H1 (cell line): ENCODE measurements around the gene ARPP21. TPM values are rescaled to one million over a fixed set of nuclear protein-coding genes. Genes with fewer than 3 reads are reported as not detected.
"Not testable (repeated sequence)": the region's sequence is repeated elsewhere in the genome, so short reads cannot be mapped to it uniquely, and the experiment has no call there.

ENCODE experiments used
- CTCF ChIA-PET: fragments of 300-600 bp; sonication (Branson Sonifier 250); formaldehyde crosslinking; loops from one replicate; lab custom pipeline; 2021; ENCODE audit not compliant: partially characterized antibody; lab: Charles Lee
- POLR2A ChIA-PET: fragments of 300-600 bp; sonication (Branson Sonifier 250); formaldehyde crosslinking; loops from one replicate; lab custom pipeline; 2021; ENCODE audit warnings: inconsistent platforms; ENCODE audit not compliant: partially characterized antibody; lab: Charles Lee
- DNase-seq, 2 experiments: peaks; one replicate each; pipeline versions ENCODE4 v3.0.0 to v3.0.0-alpha.2; 2010 to 2022; ENCODE audit warnings: low spot score in 2 of 2, low read depth in 1 of 2, mixed read lengths in 1 of 2
- FAIRE-seq: peaks from 2 replicates; lab custom pipeline; 2011; peaks lifted over from hg19 to GRCh38; lab: Jason Lieb, UNC
- H2AFZ ChIP-seq: 2 replicates; pipeline ENCODE4 v1.8.1; 2012; ENCODE audit warnings: low read length, inconsistent platforms
- H2AK5ac ChIP-seq: 2 replicates; pipeline ENCODE4 v1.6.1; 2013; ENCODE audit warnings: low read depth, low read length
- H2BK120ac ChIP-seq: replicated peaks from 2 replicates; pipeline ENCODE3; 2013; ENCODE audit warnings: low read depth, low read length, inconsistent platforms
- H2BK12ac ChIP-seq: 2 replicates; pipeline ENCODE4 v1.6.1; 2013; ENCODE audit warnings: low read depth, low read length
- H2BK15ac ChIP-seq: 2 replicates; pipeline ENCODE4 v1.6.1; 2013; ENCODE audit warnings: low read length
- H2BK20ac ChIP-seq: 2 replicates; pipeline ENCODE4 v1.6.1; 2013; ENCODE audit warnings: low read length
- H2BK5ac ChIP-seq: 2 replicates; pipeline ENCODE4 v1.6.1; 2013; ENCODE audit warnings: low read depth, low read length
- H3K14ac ChIP-seq: 2 replicates; pipeline ENCODE4 v1.6.1; 2013; ENCODE audit warnings: inconsistent platforms; ENCODE audit not compliant: insufficient read length
- H3K18ac ChIP-seq: 2 replicates; pipeline ENCODE4 v1.6.1; 2013; ENCODE audit warnings: low read length; ENCODE audit errors: extremely low read depth
- H3K23ac ChIP-seq: 2 replicates; pipeline ENCODE4 v1.6.1; 2013; ENCODE audit warnings: inconsistent platforms; ENCODE audit not compliant: insufficient read length
- H3K23me2 ChIP-seq: 2 replicates; pipeline ENCODE4 v1.6.1; 2013; ENCODE audit warnings: low read depth, low read length
- H3K27ac ChIP-seq: 2 replicates; pipeline ENCODE4 v1.6.1; 2011; ENCODE audit warnings: low read depth, low read length, inconsistent platforms
- H3K27me3 ChIP-seq, 4 experiments: replicated peaks in 1 of 4; 1 replicate in 1 of 4; 2 replicates in 3 of 4; pipeline versions ENCODE4 v1.6.1 to v1.8.1; 2011 to 2013; ENCODE audit warnings: low read length in 3 of 4, mild to moderate bottlenecking in 3 of 4, inconsistent platforms in 2 of 4, mixed read lengths in 2 of 4, moderate library complexity in 1 of 4; ENCODE audit not compliant: control insufficient read depth in 3 of 4, insufficient read depth in 3 of 4; ENCODE audit errors: extremely low read depth in 1 of 4
- H3K36me3 ChIP-seq, 4 experiments: 2 replicates each; pipeline versions ENCODE4 v1.6.1 to v1.8.1; 2011 to 2013; ENCODE audit warnings: mild to moderate bottlenecking in 4 of 4, low read length in 3 of 4, moderate library complexity in 2 of 4, control low read depth in 1 of 4, inconsistent platforms in 1 of 4; ENCODE audit not compliant: insufficient read depth in 4 of 4, control insufficient read depth in 2 of 4
- H3K4ac ChIP-seq: replicated peaks from 2 replicates; pipeline ENCODE3; 2013; ENCODE audit warnings: low read length, low read depth, mixed read lengths, inconsistent platforms; ENCODE audit not compliant: insufficient read length
- H3K4me1 ChIP-seq, 4 experiments: replicated peaks in 1 of 4; 1 replicate in 1 of 4; 2 replicates in 3 of 4; pipeline versions ENCODE4 v1.6.1 to v1.8.1; 2011 to 2013; ENCODE audit warnings: low read length in 3 of 4, inconsistent platforms in 2 of 4, mixed read lengths in 1 of 4; ENCODE audit not compliant: insufficient read depth in 4 of 4, control insufficient read depth in 3 of 4
- H3K4me2 ChIP-seq, 2 experiments: 2 replicates each; pipeline versions ENCODE4 v1.6.1 to v1.8.1; 2011 to 2013; ENCODE audit warnings: low read depth in 2 of 2, low read length in 2 of 2, control low read depth in 1 of 2, inconsistent platforms in 1 of 2, mild to moderate bottlenecking in 1 of 2; ENCODE audit not compliant: insufficient read depth in 1 of 2
- H3K4me3 ChIP-seq, 4 experiments: fragments of 200-600, 300-600 bp in 1 of 4; sonication (generic), shearing (Covaris generic), sonication (Bioruptor Twin) in 1 of 4; 2 replicates each; pipeline versions ENCODE4 v1.5.1 to v1.8.1; 2011 to 2016; ENCODE audit warnings: low read length in 4 of 4, low read depth in 3 of 4, control low read depth in 2 of 4, inconsistent platforms in 2 of 4, mild to moderate bottlenecking in 2 of 4, mixed read lengths in 1 of 4, moderate library complexity in 1 of 4; ENCODE audit not compliant: insufficient read depth in 2 of 4; ENCODE audit errors: extremely low read depth in 1 of 4
- H3K56ac ChIP-seq: replicated peaks from 2 replicates; pipeline ENCODE3; 2013; ENCODE audit warnings: low read depth, mild to moderate bottlenecking, mixed read lengths, low read length, inconsistent platforms; ENCODE audit not compliant: insufficient read length
- H3K79me1 ChIP-seq: 2 replicates; pipeline ENCODE4 v1.6.1; 2013; ENCODE audit warnings: low read depth, low read length, control low read depth
- H3K79me2 ChIP-seq, 2 experiments: 2 replicates each; pipeline versions ENCODE4 v1.6.1 to v1.8.1; 2012 to 2013; ENCODE audit warnings: low read length in 2 of 2, mild to moderate bottlenecking in 2 of 2, inconsistent platforms in 1 of 2; ENCODE audit not compliant: insufficient read depth in 2 of 2, control insufficient read depth in 1 of 2
- H3K9ac ChIP-seq, 4 experiments: replicated peaks in 1 of 4; 1 replicate in 1 of 4; 2 replicates in 3 of 4; pipeline versions ENCODE4 v1.6.1 to v1.8.1; 2011 to 2013; ENCODE audit warnings: low read depth in 3 of 4, low read length in 3 of 4, control low read depth in 2 of 4, mild to moderate bottlenecking in 2 of 4, moderate library complexity in 2 of 4, inconsistent platforms in 1 of 4; ENCODE audit errors: extremely low read depth in 1 of 4
- H3K9me3 ChIP-seq, 2 experiments: 2 replicates each; pipeline versions ENCODE4 v1.6.1 to v1.8.1; 2012 to 2013; ENCODE audit warnings: mild to moderate bottlenecking in 2 of 2, moderate library complexity in 2 of 2, control low read depth in 1 of 2, inconsistent platforms in 1 of 2, low read depth in 1 of 2, low read length in 1 of 2, mixed read lengths in 1 of 2; ENCODE audit not compliant: insufficient read depth in 2 of 2
- H4K20me1 ChIP-seq, 2 experiments: replicated peaks in 1 of 2; 2 replicates each; pipeline versions ENCODE3 to v1.8.1; 2011 to 2013; ENCODE audit warnings: inconsistent platforms in 2 of 2, low read length in 2 of 2, mild to moderate bottlenecking in 1 of 2; ENCODE audit not compliant: insufficient read depth in 2 of 2, control insufficient read depth in 1 of 2
- H4K5ac ChIP-seq: 2 replicates; pipeline ENCODE4 v1.6.1; 2013; ENCODE audit warnings: low read length, low read depth, mixed read lengths, inconsistent platforms; ENCODE audit not compliant: insufficient read length
- H4K8ac ChIP-seq: 2 replicates; pipeline ENCODE4 v1.8.0; 2013; ENCODE audit warnings: mild to moderate bottlenecking, moderate library complexity, low read length, inconsistent platforms; ENCODE audit not compliant: insufficient read depth; ENCODE audit errors: extremely low read depth
- H4K91ac ChIP-seq: replicated peaks from 2 replicates; pipeline ENCODE3; 2013; ENCODE audit warnings: low read length, mixed read lengths, inconsistent platforms; ENCODE audit not compliant: insufficient read length
- KDM1A ChIP-seq: fragments of 200-600, 300-600 bp; sonication (generic); IDR thresholded peaks from 2 replicates; pipeline ENCODE4 v1.7.1; 2016; ENCODE audit warnings: mild to moderate bottlenecking, low read length, borderline replicate concordance
- polyA plus RNA-seq, 7 experiments: library from polyadenylated mRNA; depleted of rRNA in 3 of 7; stranded (reverse) in 5 of 7; unstranded in 2 of 7; fragments of >200 nt in 5 of 7; fragments of 200-250 nt in 2 of 7; gene quantifications; 1 replicate in 5 of 7; 2 replicates in 1 of 7; 4 replicates in 1 of 7; pipeline versions ENCODE4 v1.2.1 to v1.2.3, GENCODE V29; 2011 to 2013; ENCODE audit warnings: missing spikeins in 2 of 7, mixed read lengths in 2 of 7
- total RNA-seq: library from RNA; stranded (reverse); fragmentation: NEBNext Ultra II Directional; extraction: Animal tissue kit (Norgen Biotek cat#: 25700); gene quantifications from 2 replicates; pipeline ENCODE4 v1.2.1, GENCODE V29; 2021

ARPP21 gene
- total and polyA plus RNA-seq, 2 of the 8 experiments (the other 6 are each of a cell fraction or from before 2014, with no cell fraction given): not detected

- not testable (repeated sequence) for H4K5ac ChIP-seq
Observed at GRCh38 chr3:35815796-35816195, 176.5 kb downstream of the ARPP21 start.

More at GRCh38 chr3:35815796-35816195, 176.5 kb downstream of the ARPP21 start:
- H2AFZ ChIP-seq, FAIRE-seq, H3K18ac ChIP-seq, H2BK20ac ChIP-seq, H2BK120ac ChIP-seq, H4K91ac ChIP-seq, H2AK5ac ChIP-seq, H2BK12ac ChIP-seq, H3K4me1 ChIP-seq, H3K9ac ChIP-seq, H3K27ac ChIP-seq, H3K36me3 ChIP-seq, H3K23me2 ChIP-seq, H3K56ac ChIP-seq, H4K20me1 ChIP-seq, H3K23ac ChIP-seq, H3K79me2 ChIP-seq, H3K79me1 ChIP-seq, DNase-seq, H4K8ac ChIP-seq, H3K14ac ChIP-seq, H2BK15ac ChIP-seq, H3K9me3 ChIP-seq, H2BK5ac ChIP-seq, H3K4me2 ChIP-seq, H3K4me3 ChIP-seq, POLR2A ChIA-PET, H3K4ac ChIP-seq, H3K27me3 ChIP-seq: not testable (repeated sequence)
- CTCF ChIA-PET: interaction anchor here (0.6 kb wide), 1 partner anchor 57 kb away, joined by 3 read pairs; no protein-coding TSS in a partner anchor
- 0 out of 2 replicates have a peak, but pooled peaks have one; percentile 23 for TF ChIP-seq KDM1A
